HFF-Myc (cell line): ENCODE results near the gene PTPN18.
A peak's percentile ranks its signal among the peaks of the same experiment; 100 is the strongest.

ENCODE experiments used
- DNase-seq: peaks from one replicate; pipeline ENCODE4 v3.0.0-alpha.2; 2011; ENCODE audit warnings: low read depth; ENCODE audit errors: extremely low read depth
- H3K4me3 ChIP-seq: replicated peaks from 2 replicates; pipeline ENCODE4 v1.5.1; 2011; ENCODE audit warnings: low read depth, mild to moderate bottlenecking, control low read depth, low read length
- TF ChIP-seq, protein P1 (sequence below): IDR thresholded peaks from 2 replicates; pipeline ENCODE4 v1.5.1; 2012; ENCODE audit warnings: mild to moderate bottlenecking, low read depth, low read length, control low read depth; ENCODE audit errors: missing control alignments

The PTPN18 gene

DNA sequence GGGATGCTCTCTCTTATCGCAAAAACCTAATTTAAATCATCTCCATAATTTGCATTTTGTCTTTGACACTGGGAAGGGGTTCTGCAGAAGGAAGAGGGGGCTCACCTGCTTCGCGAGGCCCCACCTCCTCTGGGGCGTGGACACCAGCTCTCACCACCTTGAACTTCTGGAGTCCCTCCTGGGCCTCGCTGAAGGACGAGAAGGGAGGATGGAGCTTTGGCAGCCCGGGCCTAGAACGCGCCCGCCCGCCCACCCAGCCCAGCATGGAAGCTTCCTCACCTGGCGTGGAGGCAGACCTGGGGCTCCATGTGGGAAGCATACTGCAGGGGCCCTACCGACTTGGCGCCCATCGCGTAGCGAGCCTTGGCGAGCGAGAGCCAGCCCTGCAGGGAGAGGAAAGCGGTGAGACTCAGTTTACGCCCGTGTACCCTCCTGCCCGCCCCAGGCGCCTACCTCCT lies 14.3 kb upstream of the PTPN18 start:
- H3K4me3 ChIP-seq: peak overlapping the region; percentile 94
- TF ChIP-seq, protein P1, sequence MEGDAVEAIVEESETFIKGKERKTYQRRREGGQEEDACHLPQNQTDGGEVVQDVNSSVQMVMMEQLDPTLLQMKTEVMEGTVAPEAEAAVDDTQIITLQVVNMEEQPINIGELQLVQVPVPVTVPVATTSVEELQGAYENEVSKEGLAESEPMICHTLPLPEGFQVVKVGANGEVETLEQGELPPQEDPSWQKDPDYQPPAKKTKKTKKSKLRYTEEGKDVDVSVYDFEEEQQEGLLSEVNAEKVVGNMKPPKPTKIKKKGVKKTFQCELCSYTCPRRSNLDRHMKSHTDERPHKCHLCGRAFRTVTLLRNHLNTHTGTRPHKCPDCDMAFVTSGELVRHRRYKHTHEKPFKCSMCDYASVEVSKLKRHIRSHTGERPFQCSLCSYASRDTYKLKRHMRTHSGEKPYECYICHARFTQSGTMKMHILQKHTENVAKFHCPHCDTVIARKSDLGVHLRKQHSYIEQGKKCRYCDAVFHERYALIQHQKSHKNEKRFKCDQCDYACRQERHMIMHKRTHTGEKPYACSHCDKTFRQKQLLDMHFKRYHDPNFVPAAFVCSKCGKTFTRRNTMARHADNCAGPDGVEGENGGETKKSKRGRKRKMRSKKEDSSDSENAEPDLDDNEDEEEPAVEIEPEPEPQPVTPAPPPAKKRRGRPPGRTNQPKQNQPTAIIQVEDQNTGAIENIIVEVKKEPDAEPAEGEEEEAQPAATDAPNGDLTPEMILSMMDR: no peak
- no peak for DNase-seq

DNA sequence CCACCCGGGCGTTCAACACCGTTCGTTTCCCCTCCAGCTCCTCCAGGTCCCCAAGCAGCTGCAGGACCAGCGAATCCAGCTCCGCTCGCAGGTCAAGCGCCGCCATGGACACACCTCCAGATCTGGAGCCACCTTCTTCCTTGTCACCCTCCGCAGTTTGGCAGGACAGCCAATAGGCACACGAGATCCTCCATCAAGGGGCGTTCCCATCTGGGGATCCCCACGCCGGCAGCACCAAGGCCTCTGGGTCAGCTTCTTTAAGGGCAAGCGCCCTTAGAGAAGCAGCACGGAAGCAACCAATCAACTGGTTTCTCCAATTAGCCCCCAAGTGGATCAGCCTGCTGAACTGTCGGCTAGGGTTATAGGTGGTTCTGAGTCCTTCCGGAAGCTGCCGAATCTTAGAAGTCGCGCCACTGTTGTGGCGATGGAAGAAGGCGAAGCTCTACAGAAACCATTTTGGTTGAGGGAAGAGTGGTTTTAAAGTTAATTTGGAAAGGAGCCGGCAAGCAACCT lies 13.8 kb upstream of the PTPN18 start:
- H3K4me3 ChIP-seq: peak overlapping the region; percentile 94
- TF ChIP-seq, protein P1: no peak
- peak; percentile 81 for DNase-seq

DNA sequence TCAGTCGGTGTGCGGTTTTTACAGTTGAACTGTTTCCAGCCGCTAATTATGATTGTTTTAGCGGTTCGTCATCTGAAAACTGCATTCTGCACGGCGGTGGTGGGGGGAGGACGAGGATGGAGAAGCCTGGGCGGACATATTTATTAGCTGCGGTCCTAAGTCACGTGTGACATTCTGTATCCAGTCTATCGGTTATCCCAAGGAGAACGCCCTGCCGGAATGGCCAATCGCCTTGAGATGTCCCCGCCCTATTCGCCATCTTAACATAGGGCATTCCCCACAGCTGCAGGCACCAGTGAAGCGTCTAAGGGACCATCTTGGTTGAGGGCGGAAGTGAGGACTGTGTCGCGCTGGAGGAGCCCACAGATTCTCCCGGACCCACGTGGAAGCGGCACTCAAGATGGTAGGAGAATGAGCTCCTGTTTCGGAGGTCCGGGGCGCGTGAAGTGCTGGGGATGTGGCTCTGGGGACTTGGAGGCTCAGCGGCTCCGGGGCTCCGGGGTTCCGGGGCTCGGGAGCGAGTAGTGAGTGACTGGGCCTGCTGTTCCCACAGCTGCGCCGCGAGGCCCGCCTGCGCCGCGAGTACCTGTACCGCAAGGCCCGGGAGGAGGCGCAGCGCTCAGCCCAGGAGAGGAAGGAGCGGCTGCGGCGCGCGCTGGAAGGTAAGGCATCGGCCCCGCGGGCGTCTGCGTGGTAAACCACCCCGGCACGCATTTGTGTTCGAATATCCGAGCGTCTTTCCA lies 13.2 kb upstream of the PTPN18 start, which contains the start of gene IMP4:
Gene IMP4, plus strand, starts transcription at position 365 of the 743 bp plus-strand sequence. Its CDS starts 36 bp downstream, at position 401.
- peak; percentile 99 for DNase-seq
- H3K4me3 ChIP-seq: peak within 1 kb of the TSS; percentile 94
- TF ChIP-seq, protein P1: peak; percentile 17

DNA sequence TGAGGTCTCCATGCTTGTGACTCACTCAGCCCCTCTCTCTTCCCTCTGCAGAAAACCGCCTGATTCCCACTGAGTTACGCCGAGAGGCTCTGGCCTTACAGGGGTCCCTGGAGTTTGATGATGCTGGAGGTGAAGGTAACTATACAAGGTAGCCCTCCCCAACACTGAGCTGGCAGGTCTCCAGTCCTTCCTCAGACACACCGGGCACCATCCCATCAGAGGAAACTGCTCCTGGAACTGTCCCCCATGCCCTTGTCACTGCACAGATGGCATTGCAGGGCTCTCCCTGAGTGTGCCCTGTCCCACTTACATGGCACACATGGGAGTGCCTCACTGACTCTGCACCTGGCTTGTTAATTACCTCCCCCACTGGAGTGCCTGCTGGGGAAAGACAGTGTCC lies 11.3 kb upstream of the PTPN18 start:
- H3K4me3 ChIP-seq: peak overlapping the region; percentile 94
- TF ChIP-seq, protein P1: no peak
- DNase-seq: no peak

DNA sequence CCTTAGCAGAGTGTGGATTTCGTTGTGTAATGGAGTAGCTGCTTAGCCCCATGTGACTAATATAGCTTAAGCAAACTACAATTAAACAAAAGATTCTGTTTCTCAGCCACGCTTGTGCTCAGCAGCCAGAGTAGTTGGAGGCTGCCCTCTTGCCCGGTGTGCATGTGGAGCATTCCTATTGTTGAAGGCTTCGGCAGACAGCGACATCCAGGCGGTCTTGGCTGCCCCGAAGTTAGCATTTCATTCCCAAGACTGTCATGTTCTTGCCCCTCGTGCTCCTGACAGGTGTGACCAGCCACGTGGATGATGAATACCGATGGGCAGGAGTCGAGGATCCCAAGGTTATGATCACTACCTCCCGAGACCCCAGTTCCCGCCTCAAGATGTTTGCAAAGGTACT lies 10.8 kb upstream of the PTPN18 start:
- TF ChIP-seq, protein P1: no peak
- no peak overlapping the region for H3K4me3 ChIP-seq

DNA sequence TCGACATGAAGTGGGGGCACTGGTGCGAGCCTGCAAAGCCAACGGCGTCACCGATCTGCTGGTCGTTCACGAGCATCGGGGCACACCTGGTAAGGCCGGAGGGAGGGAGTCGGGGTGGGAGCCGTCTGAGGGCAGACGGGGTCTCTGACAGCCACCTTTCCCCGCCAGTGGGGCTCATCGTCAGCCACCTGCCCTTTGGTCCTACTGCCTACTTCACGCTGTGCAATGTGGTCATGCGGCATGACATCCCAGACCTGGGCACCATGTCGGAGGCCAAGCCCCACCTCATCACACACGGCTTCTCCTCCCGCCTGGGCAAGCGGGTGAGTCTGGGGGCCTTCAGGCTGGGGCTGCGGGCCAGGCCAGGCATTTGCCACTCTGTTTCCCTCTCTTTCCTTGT lies 10.2 kb upstream of the PTPN18 start:
- H3K4me3 ChIP-seq: no peak overlapping the region
- TF ChIP-seq, protein P1: no peak
- no peak for DNase-seq

More for the DNA sequence above, 10.8 kb upstream of the PTPN18 start:
- no peak for DNase-seq
